IMR-90 (cell line): ENCODE data around the gene IGFBP7. TPM values are rescaled to one million over a fixed set of nuclear protein-coding genes. Genes with fewer than 3 reads are reported as not detected.

ENCODE experiments used
- ATAC-seq: fragments of 200-7000 bp; cut with Tn5 transposase; 2 replicates; pipeline ENCODE4 v1.9.1; 2020; ENCODE audit warnings: low read depth, mild to moderate bottlenecking, moderate library complexity
- BruUV-seq: library from RNA; stranded (reverse); fragments of 400-500 nt; replicated peaks from 2 replicates; lab custom pipeline; 2021; lab: Mats Ljungman, UMichigan
- CTCF ChIA-PET: fragments of 300-600 bp; formaldehyde crosslinking; extraction: SDS; loops from one replicate; lab custom pipeline; 2021; ENCODE audit warnings: antibody characterized with exemption; lab: Yijun Ruan, JAX
- POLR2A ChIA-PET: fragments of 300-600 bp; sonication (Branson Sonifier 250); formaldehyde crosslinking; loops from one replicate; lab custom pipeline; 2022; ENCODE audit warnings: antibody characterized with exemption; ENCODE audit not compliant: unreplicated experiment; lab: Charles Lee
- DNase-seq: peaks from one replicate; pipeline ENCODE4 v3.0.0; 2013
- H2AFZ ChIP-seq: replicated peaks from 2 replicates; pipeline ENCODE3; 2013; ENCODE audit warnings: low read length, mild to moderate bottlenecking; ENCODE audit not compliant: poor library complexity
- H2AK5ac ChIP-seq: 2 replicates; pipeline ENCODE4 v1.6.1; 2013; ENCODE audit warnings: low read depth, low read length, inconsistent platforms
- H2AK9ac ChIP-seq: replicated peaks from 2 replicates; pipeline ENCODE3; 2013; ENCODE audit warnings: mild to moderate bottlenecking, low read depth, low read length, moderate library complexity; ENCODE audit not compliant: poor library complexity
- H2BK120ac ChIP-seq: 2 replicates; pipeline ENCODE4 v1.6.1; 2013; ENCODE audit warnings: low read depth, low read length, inconsistent platforms
- H2BK15ac ChIP-seq: 3 replicates; pipeline ENCODE4 v1.6.1; 2013; ENCODE audit warnings: low read depth, low read length, inconsistent platforms
- H2BK20ac ChIP-seq: 2 replicates; pipeline ENCODE4 v1.6.1; 2013; ENCODE audit warnings: low read depth, mild to moderate bottlenecking, inconsistent platforms, low read length, moderate library complexity
- H2BK5ac ChIP-seq: 2 replicates; pipeline ENCODE4 v1.6.1; 2013; ENCODE audit warnings: mild to moderate bottlenecking, low read depth, low read length, inconsistent platforms; ENCODE audit not compliant: poor library complexity, severe bottlenecking
- H3K14ac ChIP-seq: replicated peaks from 2 replicates; pipeline ENCODE4 v1.6.1; 2013; ENCODE audit warnings: low read depth, low read length, inconsistent platforms
- H3K18ac ChIP-seq: 2 replicates; pipeline ENCODE4 v1.6.1; 2013; ENCODE audit warnings: low read depth, low read length, control low read depth
- H3K23ac ChIP-seq: 2 replicates; pipeline ENCODE4 v1.6.1; 2013; ENCODE audit warnings: low read depth, low read length, inconsistent platforms
- H3K27ac ChIP-seq: 2 replicates; pipeline ENCODE4 v1.5.1; 2013; ENCODE audit warnings: mild to moderate bottlenecking, control low read depth, low read length; ENCODE audit not compliant: insufficient read depth
- H3K27me3 ChIP-seq: 2 replicates; pipeline ENCODE4 v1.6.1; 2013; ENCODE audit warnings: low read length; ENCODE audit not compliant: control insufficient read depth, insufficient read depth
- H3K36me3 ChIP-seq: 2 replicates; pipeline ENCODE4 v1.6.1; 2013; ENCODE audit warnings: low read length, mixed read lengths; ENCODE audit not compliant: control insufficient read depth, insufficient read depth
- H3K4ac ChIP-seq: 2 replicates; pipeline ENCODE4 v1.6.1; 2013; ENCODE audit warnings: low read depth, low read length, inconsistent platforms
- H3K4me1 ChIP-seq: 2 replicates; pipeline ENCODE4 v1.6.1; 2013; ENCODE audit warnings: low read length, mixed read lengths; ENCODE audit not compliant: control insufficient read depth, insufficient read depth
- H3K4me2 ChIP-seq: 2 replicates; pipeline ENCODE4 v1.6.1; 2013; ENCODE audit warnings: low read depth, mild to moderate bottlenecking, control low read depth, low read length, moderate library complexity
- H3K4me3 ChIP-seq: 2 replicates; pipeline ENCODE4 v1.5.1; 2013; ENCODE audit warnings: low read depth, mild to moderate bottlenecking, control low read depth, low read length, moderate library complexity; ENCODE audit not compliant: insufficient read depth
- H3K56ac ChIP-seq: 2 replicates; pipeline ENCODE4 v1.6.1; 2013; ENCODE audit warnings: low read length, inconsistent platforms; ENCODE audit not compliant: insufficient read depth; ENCODE audit errors: extremely low read depth
- H3K79me1 ChIP-seq, 2 experiments: 2 replicates each; pipeline ENCODE4 v1.6.1; 2013; ENCODE audit warnings: low read length in 2 of 2, inconsistent platforms in 1 of 2, low read depth in 1 of 2
- H3K9ac ChIP-seq: 2 replicates; pipeline ENCODE4 v1.6.1; 2013; ENCODE audit warnings: low read depth, low read length, control low read depth
- H3K9me1 ChIP-seq: 2 replicates; pipeline ENCODE4 v1.6.1; 2013; ENCODE audit warnings: low read length, inconsistent platforms; ENCODE audit not compliant: insufficient read depth
- H3K9me3 ChIP-seq: 2 replicates; pipeline ENCODE4 v1.6.1; 2013; ENCODE audit warnings: low read length; ENCODE audit not compliant: control insufficient read depth, insufficient read depth
- H4K20me1 ChIP-seq: 2 replicates; pipeline ENCODE4 v1.6.1; 2013; ENCODE audit warnings: low read length, inconsistent platforms; ENCODE audit not compliant: insufficient read depth
- H4K5ac ChIP-seq: 2 replicates; pipeline ENCODE4 v1.6.1; 2013; ENCODE audit warnings: mild to moderate bottlenecking, low read depth, low read length, control low read depth
- H4K8ac ChIP-seq, 2 experiments: 2 replicates each; pipeline ENCODE4 v1.6.1; 2013; ENCODE audit warnings: low read depth in 2 of 2, low read length in 2 of 2, control low read depth in 1 of 2, inconsistent platforms in 1 of 2
- H4K91ac ChIP-seq: 2 replicates; pipeline ENCODE4 v1.6.1; 2013; ENCODE audit warnings: low read depth, low read length, inconsistent platforms; ENCODE audit not compliant: insufficient read depth
- CEBPB ChIP-seq: IDR thresholded peaks from 2 replicates; pipeline ENCODE4 v1.6.1; 2012; ENCODE audit warnings: low read depth, low read length, improper control_type of control experiment
- CHD1 ChIP-seq: IDR thresholded peaks from 2 replicates; pipeline ENCODE4 v1.6.1; 2012; ENCODE audit warnings: low read depth, low read length, improper control_type of control experiment
- MAFK ChIP-seq: IDR thresholded peaks from 2 replicates; pipeline ENCODE4 v1.6.1; 2012; ENCODE audit warnings: low read depth, low read length, improper control_type of control experiment
- MAZ ChIP-seq: IDR thresholded peaks from 2 replicates; pipeline ENCODE4 v1.6.1; 2012; ENCODE audit warnings: low read depth, mild to moderate bottlenecking, low read length, improper control_type of control experiment, moderate library complexity, borderline replicate concordance
- POLR2A ChIP-seq: IDR thresholded peaks from 2 replicates; pipeline ENCODE4 v1.6.1; 2012; ENCODE audit warnings: mild to moderate bottlenecking, low read depth, low read length
- RAD21 ChIP-seq: IDR thresholded peaks from 2 replicates; pipeline ENCODE4 v1.6.1; 2012; ENCODE audit warnings: low read length, improper control_type of control experiment
- RFX5 ChIP-seq: IDR thresholded peaks from 2 replicates; pipeline ENCODE4 v1.8.0; 2012; ENCODE audit warnings: low read depth, mild to moderate bottlenecking, low read length, moderate library complexity
- SMC3 ChIP-seq: fragments of 150-350 bp; IDR thresholded peaks from 2 replicates; pipeline ENCODE4 v1.6.1; 2016; ENCODE audit warnings: low read depth, mild to moderate bottlenecking, antibody characterized with exemption, low read length, moderate library complexity
- WGBS, 2 experiments: methylation state at CpG; one replicate each; pipeline versions ENCODE4 v1.1.5 to v1.1.7; 2013; ENCODE audit warnings: missing lambda C conversion rate in 2 of 2; ENCODE audit not compliant: insufficient read length in 1 of 2; ENCODE audit errors: extremely low coverage in 2 of 2; 5-methylcytosine and 5-hydroxymethylcytosine counted together
- dilution Hi-C: fragments of 300-500 bp; cut with HindIII; formaldehyde crosslinking; loops from one replicate; pipeline ENCODE4 v1.14.3; 2018; ENCODE audit warnings: low sequenced_read_pairs; ENCODE audit not compliant: unreplicated experiment
- in situ Hi-C: fragments of 300-500 bp; cut with MboI; formaldehyde crosslinking; loops from 3 replicates; pipeline ENCODE4 v1.14.3; 2019; ENCODE audit warnings: low sequenced_read_pairs, inconsistent platforms, mixed read lengths
- intact Hi-C: fragments of 100-400 bp; cut with micrococcal nuclease; formaldehyde crosslinking; loops from 2 replicates; pipeline ENCODE4 v1.10.0; 2022
- polyA plus RNA-seq, 3 experiments: library from polyadenylated mRNA; depleted of rRNA; stranded (reverse); fragments of >200 nt; gene quantifications; 2 replicates each; pipeline ENCODE4 v1.2.3, GENCODE V29; 2012; ENCODE audit warnings: low replicate concordance in 1 of 3
- total RNA-seq: library from RNA; depleted of rRNA; stranded (reverse); fragments of >200 nt; gene quantifications from 2 replicates; pipeline ENCODE4 v1.2.3, GENCODE V29; 2012
- TF ChIP-seq, protein P1 (sequence below): fragments of 150-350 bp; IDR thresholded peaks from 2 replicates; pipeline ENCODE4 v1.6.1; 2016; ENCODE audit warnings: low read depth, mild to moderate bottlenecking, low read length, moderate library complexity, borderline replicate concordance

IGFBP7 gene
- total and polyA plus RNA-seq, 2 of the 4 experiments (the other 2 are of a cell fraction), result 33.2 to 267 TPM

DNA sequence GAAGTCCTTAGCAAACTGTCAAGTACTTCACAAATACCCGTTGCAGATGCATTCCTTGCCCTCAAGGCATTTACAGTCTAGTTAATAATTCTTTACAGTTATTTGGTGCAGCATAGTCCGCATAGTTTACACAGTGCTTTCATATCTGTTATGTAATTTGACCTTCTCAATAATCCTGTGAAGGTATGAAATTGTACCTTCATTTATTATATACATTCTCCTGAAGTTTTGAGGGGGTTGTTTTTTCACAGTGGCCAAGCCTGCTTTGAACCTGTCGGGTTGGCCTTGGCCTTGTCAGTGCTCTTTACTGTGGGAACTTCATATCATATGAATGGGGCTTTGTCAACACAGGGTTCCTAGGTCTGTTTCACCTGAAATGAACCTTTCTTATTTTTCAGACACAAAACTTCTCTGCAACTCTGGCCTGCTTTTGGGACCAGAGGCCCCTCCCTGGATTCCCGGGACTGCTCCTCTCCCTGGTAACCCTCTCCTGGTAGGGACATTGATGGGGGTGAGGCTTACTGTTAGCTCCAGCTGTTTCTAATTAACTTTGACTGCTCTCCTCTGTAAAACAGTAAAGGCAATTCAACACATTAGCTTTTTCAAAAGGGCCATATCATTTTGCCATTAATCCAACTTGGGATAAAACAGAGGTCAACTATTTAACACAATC is 9.1 kb downstream of the IGFBP7 start:
- TF ChIP-seq, protein P1, sequence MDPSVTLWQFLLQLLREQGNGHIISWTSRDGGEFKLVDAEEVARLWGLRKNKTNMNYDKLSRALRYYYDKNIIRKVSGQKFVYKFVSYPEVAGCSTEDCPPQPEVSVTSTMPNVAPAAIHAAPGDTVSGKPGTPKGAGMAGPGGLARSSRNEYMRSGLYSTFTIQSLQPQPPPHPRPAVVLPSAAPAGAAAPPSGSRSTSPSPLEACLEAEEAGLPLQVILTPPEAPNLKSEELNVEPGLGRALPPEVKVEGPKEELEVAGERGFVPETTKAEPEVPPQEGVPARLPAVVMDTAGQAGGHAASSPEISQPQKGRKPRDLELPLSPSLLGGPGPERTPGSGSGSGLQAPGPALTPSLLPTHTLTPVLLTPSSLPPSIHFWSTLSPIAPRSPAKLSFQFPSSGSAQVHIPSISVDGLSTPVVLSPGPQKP, result no peak
- no peak for TF ChIP-seq MAZ
- no peak for TF ChIP-seq RFX5
- TF ChIP-seq POLR2A, result no peak
- TF ChIP-seq CHD1, result no peak
- TF ChIP-seq RAD21, result no peak
- no peak for TF ChIP-seq MAFK
- no peak for TF ChIP-seq CEBPB
- TF ChIP-seq SMC3, result no peak
- Histone ChIP-seq H3K14ac (peak overlapping the region; percentile 53; the same call in 1 of the 2 replicates), H4K5ac (0 out of 2 replicates have a peak overlapping the region, but pooled peaks have one; percentile 24), H3K4me2 (no peak overlapping the region), H3K23ac (peak overlapping the region; percentile 65), H4K91ac (peak overlapping the region; percentile 48; the same call in 1 of the 2 replicates), H3K4me1 (peaks cover 32% of the 10 kb centered on the region), H3K79me1 (peaks cover 13 to 74% of the 10 kb centered on the region in 2 experiments; a peak in 3 of 4 replicates), H3K56ac (0 out of 2 replicates have a peak overlapping the region, but pooled peaks have one; percentile 32), H3K27me3 (no peaks in the 10 kb centered on the region), H2BK15ac (peak overlapping the region; percentile 53; the same call in 1 of the 3 replicates), H2AK9ac (no peak overlapping the region), H3K4ac (peak overlapping the region; percentile 82), H3K9me3 (no peaks in the 10 kb centered on the region), H3K4me3 (no peak overlapping the region), H2AFZ (no peak overlapping the region), H3K18ac (peak overlapping the region; percentile 24), H4K8ac (peak overlapping the region; percentile 37 to 39; a peak in 2 of 4 replicates), H2BK5ac (peak overlapping the region; percentile 81), H2AK5ac (peak overlapping the region; percentile 45), H4K20me1 (peaks cover 12% of the 10 kb centered on the region; the same call in 1 of the 2 replicates), H2BK120ac (peak overlapping the region; percentile 72), H3K27ac (peak overlapping the region; percentile 57; the same call in 1 of the 2 replicates), H3K36me3 (no peaks in the 10 kb centered on the region; the same call in 1 of the 2 replicates), H2BK20ac (peak overlapping the region; percentile 91), H3K9me1 (peaks cover 15% of the 10 kb centered on the region), H3K9ac (no peak overlapping the region; the same call in 1 of the 2 replicates)
- dilution Hi-C loops (no loop called here), intact Hi-C loops (loop anchor here (5.0 kb wide), 2 partner anchors 64 to 124 kb away; partner anchors contain the start of genes NOA1 and POLR2B), in situ Hi-C loops (no loop called here)
- BruUV-seq, result no TSS peak
- CTCF ChIA-PET, result interaction anchor here (1.2 to 1.9 kb wide), 2 partner anchors 18 to 64 kb away, joined by 3 to 4 read pairs; no protein-coding TSS in a partner anchor
- ATAC-seq (no peak), DNase-seq (no peak)
- POLR2A ChIA-PET, result interaction anchor here (1.0 kb wide), 1 partner anchor 10 kb away, joined by 3 read pairs; the partner anchor contains the start of gene IGFBP7
- WGBS, 2 experiments, result no CpG with 5 or more reads among the region's 4 CpGs
